ENCODE measurements around the gene TMEM178B.

Gene TMEM178B

DNA sequence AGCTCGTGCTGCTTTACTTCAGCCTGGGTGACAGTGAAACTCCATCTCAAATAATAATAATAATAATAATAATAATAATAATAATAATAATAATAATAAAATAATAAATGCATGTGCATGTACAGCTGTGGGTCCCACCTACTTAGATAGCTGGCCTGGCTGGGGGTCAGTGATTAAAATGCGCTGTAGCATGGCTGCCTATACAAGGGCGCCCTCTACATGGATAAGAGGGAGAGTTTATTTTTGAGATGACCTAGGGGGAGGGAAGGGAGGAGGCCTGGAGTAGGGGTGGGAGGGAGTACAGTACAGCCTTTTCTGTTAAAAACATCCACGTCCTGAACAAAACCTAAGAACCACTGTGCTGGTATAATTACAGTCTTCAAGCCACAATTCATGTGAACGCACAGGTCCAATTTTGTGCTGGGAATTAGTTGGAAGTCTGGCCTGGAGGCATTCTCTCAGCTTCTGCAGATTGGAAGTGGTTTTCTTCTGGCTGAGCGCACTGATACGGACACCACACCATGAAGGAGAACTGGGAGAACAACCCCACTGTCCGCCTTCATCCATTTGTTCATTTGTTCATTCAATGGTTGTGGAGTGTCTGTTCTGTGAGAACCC, 146.5 kb downstream of the TMEM178B start:
- no peak for DNase-seq (ENCODE audit: low read depth in 2 of 3, low spot score in 2 of 3)

DNA sequence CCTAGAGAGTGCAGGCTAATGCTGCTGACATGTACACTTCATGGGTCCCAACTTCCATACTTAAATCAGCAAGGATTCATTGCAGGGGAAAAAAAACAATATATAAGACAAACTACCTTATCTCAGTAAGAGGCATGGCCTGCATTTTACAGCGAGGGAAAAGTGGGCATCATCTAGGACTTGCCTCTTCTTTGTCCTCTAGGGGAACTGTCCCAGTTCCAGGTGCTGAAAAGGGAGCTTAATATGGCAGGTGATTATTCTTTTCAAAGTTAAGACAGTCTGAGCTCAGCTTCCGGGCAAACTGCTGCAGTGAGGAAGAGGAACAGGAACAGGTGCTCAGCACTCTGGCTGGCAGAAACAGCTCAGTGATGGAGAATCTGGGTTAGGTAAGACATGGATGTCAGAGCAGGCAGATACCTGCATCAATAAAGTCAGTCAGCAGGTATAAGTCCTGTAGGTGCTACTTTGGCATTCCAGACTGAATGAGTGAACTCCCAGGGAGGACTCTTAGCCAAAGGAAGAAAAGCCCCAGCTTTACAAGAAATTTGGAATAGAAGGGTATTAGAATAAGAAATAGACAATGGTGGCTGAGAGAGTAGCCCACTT, 147.2 kb downstream of the TMEM178B start:
- DNase-seq (ENCODE audit: low read depth in 2 of 3, low spot score in 2 of 3), result no peak

DNA sequence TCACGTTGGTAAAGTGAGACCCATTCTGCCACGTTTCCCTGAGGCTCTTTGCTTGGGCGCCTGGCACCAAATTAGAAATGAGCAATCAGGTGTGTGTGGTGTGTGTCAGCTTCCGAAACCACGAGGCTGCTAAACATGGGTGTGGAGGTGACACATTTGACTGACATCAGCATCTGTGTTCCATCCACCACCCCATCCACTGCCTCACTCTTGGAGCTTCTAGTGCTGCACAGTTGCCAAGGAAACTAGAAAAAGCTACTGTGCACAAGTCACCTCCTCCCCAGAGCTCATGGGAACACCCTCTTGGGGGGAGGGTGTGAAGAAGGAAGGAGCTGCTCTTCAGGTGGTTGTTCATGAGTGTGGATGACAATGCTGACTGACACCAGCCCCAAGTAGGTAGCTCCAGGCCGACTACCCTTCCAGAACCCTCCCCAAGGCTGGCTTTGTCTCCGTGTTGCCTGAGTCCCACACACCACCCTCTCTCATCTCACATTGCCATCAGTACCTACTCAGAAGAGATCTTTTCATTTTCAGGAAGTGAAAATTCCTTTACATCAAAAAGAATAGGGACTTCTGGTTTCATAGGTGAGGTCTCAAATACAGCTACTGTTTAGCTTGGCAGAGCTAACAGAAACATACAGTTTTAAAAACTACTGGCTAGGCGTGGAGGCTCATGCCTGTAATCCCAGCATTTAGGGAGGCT, 152.2 kb downstream of the TMEM178B start:
- no peak for DNase-seq (ENCODE audit: low read depth in 2 of 3, low spot score in 2 of 3)

DNA sequence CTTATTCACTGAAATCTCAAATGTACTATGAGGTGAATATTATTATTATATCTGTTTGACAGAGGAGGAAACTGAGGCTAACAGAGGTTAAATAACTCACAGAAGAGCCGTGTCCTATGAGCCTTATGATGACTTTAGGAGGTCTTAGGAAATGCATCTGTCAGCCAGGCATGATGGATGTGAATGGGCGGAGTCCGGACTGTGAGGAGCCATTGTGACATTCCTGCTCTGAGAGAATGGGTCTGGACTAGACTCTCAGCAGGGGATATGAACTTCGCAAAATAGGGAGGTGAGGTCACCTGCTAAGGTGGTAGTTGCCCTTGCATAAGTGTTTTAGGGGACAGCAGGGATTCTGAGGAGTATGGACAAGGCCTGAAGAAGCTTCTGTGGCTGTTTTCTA, 153.6 kb downstream of the TMEM178B start:
- no peak for DNase-seq (ENCODE audit: low read depth in 2 of 3, low spot score in 2 of 3)

DNA sequence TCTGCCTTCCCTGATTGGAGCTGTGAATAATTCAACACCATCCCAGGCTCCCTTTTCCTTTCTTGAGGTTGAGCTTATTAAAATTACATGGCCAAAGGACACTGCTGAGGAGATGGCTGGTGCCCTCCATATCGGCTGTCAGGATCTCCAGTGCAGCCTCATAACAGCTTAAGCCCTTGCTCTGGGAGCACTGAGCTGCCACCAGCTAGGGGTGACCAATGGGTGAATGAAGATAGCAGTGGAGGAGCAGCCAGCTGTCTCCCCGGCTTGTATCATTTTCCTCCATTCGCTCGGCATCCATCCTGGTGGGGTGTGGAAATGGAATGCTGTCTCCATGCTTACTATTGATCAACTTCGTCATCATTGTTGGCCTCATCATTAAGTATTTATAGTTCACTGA, 154.6 kb downstream of the TMEM178B start:
- no peak for DNase-seq (ENCODE audit: low read depth in 2 of 3, low spot score in 2 of 3)

DNA sequence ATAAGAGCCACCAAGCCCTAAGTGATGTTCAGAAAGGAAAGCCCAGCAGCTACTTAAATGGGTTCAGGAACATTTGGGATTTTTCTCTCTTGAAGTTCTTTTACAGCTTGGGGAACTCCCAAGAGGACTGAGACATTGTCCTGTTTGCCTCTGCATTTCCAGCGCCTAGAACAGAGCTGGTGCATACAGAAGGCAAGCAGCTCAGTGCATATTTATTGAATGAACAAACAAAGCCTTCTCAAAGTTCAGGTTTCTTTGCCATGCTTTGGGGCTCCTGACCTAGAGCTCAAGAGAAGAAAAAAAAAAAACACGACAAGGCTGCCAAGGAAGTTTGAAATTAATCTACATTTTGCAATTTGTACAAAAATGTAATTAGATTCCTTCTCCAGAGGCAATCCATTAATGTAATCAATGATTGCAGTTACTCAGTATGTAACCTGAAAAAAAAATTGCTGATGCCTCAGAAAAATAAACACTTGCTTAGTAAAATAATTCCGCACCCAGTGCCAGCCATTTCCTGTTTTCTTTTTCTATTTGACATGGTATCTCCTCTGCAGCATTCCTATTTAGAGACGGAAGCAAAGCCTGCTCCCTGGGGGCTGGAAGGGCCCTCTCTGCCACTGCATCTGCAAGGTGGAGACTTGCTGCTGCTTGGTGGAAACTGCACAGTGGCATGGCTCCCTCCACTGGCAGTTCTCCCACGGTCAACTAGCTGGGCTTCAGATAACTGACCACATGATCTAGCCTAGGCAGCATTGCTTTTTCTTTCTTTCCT, 157.3 kb downstream of the TMEM178B start:
- DNase-seq (ENCODE audit: low read depth in 2 of 3, low spot score in 2 of 3), result no peak

DNA sequence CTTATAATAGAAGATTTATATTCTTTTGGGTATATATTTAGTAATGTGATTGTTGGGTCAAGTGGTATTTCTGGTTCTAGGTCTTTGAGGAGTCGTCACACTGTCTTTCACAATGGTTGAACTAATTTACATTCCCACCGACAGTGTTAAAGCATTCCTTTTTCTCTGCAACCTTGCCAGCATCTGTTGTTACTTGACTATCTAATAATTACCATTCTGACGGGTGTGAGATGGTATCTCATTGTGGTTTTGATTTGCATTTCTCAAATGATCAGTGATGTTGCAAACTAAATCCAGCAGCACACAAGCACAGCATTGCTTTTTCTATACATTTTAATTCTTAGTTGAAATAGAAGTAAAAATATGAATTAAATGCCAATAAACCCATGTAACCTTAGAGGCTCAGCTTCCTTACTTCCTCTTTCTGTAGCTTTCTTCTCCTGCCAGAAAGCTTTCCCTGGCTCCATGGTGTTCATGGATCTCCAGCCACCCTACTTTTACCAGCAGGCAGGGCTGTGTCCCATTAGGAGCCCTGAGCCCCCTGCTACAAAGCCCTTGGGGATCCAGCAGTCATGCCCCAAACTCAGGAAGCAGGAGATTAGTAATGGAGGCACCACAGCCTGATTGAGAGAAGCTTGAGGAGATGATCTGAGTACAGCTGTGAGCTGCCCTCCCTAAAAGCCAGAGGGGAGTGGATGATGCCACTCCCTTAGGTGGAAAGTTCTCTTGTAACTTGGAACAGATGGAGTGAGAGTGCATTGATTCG, 158.6 kb downstream of the TMEM178B start:
- DNase-seq (ENCODE audit: low read depth in 2 of 3, low spot score in 2 of 3), result no peak

DNA sequence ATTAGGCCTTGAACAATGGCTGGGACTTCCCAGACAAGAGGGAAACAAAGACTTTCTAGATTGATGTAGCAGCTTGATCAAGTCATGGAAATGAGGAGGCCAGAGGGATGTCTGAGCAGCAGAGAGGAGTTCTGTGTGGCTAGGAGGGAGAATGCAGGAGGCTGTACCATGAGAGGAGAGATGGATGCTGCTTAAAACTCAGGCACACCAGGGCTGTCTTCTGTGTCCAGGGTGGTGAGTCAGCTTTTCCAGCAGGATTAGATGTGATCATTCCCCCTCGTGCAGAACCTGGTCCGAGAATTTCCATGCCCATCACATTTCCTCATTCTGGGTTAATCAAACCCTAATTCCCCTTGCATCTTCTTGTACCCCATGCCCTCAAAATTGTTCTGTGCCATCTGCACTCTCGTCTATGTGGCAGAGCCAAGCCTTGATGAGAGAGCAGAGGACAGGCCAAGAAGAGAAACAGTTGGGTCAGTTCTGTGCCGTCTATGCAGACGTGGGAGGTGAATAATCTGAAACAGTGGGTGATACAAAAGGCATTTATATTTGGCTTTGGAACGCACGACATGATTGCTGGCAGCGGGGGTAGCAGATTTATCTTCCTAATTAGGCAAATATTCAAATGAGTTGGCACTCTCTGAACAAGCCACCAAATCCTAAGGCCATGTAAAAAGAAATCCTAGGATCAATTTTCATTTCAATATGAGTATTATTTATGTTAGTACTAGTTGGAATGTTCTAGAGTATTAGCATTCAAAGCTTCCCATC, 160.7 kb downstream of the TMEM178B start:
- no peak for DNase-seq (ENCODE audit: low read depth in 2 of 3, low spot score in 2 of 3)

DNA sequence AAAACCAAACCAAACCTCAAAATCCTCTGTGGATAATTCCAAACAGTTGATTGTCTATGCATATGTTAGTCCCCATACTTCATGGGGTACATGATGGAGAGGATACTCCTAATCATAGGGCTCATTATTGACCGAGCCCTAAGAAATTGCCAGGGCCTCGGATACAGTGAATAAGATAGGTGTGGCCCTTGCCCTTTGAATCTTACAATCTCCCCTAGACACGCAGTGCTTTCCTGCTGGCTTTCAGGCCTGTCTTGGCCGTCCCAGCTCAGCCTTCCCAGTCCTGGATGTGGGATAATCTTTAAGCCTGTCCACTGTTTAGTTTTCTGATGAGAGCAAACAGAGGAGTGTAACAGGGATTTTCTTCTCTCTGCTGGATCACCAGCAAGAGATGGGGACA, 161.8 kb downstream of the TMEM178B start:
- no peak for DNase-seq (ENCODE audit: low read depth in 2 of 3, low spot score in 2 of 3)

DNA sequence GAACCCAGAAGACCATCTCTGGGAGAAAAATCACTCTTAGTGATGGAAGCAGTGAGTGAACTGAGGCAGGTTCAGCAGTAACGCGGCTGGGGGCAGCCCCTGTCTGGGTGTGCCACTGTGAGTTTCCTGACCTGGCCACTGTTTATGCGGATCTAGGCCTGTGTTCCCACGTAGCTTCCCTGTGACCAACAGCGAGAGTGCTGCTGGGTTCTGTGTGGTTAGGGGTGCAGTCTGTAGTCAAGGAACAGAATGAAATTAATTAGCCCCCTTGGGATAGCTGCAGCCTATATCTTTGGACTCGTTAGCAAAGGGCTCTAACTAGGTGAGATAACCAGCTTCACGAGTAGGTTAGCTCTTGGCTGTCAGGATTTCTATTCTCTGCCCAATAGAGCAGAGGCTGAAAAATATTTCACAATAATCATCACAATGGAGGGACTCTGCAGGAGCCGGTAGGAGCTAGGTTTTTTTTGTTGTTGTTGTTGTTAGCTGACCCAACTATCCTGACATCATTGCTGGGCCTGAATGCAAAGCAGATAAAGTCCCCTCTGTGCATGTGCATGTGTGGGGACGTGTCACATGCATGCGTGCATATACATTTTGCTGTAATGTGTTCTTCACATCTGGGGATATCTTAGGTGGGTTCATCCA, 164.9 kb downstream of the TMEM178B start:
- DNase-seq (ENCODE audit: low read depth in 2 of 3, low spot score in 2 of 3), result no peak

DNA sequence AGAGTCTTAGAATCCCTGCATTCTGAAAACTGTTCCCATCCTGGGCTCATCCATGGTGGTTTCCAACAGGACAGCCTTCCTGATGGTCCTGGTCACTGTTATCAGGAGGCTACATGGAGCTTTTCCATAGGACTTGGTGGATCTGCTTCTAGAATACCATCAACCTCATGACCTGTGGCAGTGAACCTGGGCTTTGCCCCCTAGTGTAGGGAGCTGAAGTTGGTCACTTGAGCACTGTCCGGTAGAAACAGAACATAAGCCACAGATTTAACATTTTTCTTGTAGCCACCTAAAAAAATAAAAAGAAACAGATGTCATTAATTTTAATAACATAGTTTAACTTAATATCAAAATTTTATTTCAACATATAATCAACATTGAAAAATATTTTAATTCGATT, 165.8 kb downstream of the TMEM178B start:
- DNase-seq (ENCODE audit: low read depth in 2 of 3, low spot score in 2 of 3), result no peak

DNA sequence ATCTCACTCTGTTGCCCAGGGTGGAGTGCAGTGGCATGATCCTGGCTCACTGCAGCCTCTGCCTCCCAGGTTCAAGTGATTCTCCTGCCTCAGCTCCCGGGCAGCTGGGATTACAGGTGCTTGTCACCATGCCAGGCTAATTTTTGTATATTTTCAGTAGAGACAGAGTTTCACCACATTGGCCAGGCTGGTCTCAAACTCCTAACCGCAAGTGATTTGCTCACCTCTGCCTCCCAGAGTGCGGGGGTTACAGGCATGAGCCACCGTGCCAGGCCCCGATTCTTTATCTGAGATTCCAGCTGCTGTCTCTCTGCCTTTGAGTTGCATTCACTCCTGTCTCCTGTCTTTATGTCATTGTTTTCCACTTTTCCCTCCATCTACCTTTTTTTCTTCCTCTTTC, 168.7 kb downstream of the TMEM178B start:
- DNase-seq (ENCODE audit: low read depth in 2 of 3, low spot score in 2 of 3), result no peak

DNA sequence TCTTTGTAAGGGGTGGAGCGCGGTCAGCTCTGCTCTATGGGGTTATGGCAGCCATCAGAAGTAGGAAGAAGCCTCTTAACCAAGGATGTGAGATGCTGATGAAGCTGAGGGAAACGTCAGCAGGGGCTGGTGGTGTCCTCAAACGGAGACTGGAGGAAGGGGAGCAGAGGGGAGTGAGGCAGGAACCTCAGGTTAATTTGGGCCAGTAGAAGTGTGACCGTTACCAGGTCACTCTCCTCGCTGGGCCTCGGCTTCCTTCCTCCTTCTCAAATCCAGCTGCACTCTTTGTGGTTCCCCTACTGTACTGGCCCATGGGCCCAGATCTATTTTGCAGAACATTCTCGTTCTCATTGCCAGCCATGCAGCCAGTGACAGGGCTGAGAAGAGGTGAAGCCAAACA, 169.5 kb downstream of the TMEM178B start:
- no peak for DNase-seq (ENCODE audit: low read depth in 2 of 3, low spot score in 2 of 3)

DNA sequence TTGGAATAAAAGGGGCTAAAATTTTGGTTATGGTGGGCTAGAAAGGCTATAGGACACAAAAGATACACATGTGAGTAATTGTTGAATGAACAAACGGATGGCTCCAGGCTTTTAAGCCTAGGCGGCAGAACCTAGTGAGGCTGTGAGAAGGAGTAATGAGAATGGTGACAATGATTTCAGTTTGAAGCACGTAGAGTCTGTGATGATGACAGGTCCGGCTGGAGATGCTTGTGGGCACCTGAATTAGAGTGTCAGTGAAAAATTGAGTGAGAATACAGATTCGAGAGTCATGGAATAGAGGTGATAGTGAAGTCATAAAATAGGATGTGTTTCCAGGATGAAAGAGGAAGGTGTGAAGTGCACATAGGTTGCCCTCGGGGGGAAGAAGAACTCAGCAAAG, 170.6 kb downstream of the TMEM178B start:
- DNase-seq (ENCODE audit: low read depth in 2 of 3, low spot score in 2 of 3), result no peak

DNA sequence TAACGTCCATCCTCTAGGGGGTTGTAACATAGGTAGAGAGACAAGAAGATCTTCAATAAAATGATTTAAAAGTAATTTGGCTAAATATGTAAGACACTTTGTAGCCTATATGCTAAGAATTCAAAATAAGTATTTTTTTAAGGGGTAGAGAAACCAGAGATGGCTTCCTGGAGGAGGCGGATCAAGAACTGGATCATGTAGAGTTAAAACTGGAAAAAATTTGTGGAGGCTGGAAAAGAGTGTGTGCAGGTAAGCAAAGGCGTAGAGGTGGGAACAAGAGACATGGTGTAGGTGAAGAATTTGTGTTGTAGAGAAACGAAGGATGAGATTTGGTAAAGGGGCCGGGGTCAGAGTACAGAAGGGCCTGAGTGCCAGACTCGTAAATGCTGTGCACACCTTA, 172.6 kb downstream of the TMEM178B start:
- DNase-seq (ENCODE audit: low read depth in 2 of 3, low spot score in 2 of 3), result no peak

DNA sequence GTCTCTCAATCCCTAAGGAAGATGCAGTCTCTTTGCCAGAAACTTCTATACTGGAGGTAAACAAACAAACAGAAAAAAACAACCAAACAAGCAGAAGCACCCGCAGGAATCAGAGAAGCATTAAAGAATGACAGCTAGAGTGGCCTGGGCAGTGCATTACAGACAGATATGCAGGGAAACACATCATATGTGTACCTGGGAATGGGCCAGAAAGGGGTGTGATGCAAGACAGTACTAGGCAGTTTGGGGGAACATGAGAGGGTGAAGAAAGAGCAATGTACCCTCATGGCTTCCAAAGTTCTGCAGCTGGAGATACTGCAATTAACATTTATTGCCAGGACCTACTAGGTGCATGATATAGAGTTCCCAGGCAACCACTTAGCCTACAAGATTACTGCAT, 177.3 kb downstream of the TMEM178B start:
- DNase-seq (ENCODE audit: low read depth in 2 of 3, low spot score in 2 of 3), result no peak

DNA sequence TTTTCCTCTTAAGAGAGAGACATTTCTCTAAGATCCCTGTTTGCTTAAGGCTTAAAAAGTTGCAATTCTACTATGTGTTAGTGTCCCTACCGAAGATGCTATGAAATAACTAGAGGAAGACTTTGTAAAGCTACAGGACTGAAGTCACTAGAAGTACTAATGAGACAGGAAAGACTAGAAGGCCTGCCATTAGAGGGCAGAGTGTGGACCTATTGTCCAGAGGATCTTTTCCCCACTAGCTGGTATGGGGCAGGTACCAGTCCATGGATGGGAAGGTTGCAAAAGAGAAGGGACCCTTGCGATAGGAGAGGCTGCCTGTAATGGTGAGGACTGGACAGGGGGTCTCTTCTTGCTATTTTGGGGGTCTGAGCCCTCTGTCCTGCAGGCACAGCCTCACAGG, 178.1 kb downstream of the TMEM178B start:
- no peak for DNase-seq (ENCODE audit: low read depth in 2 of 3, low spot score in 2 of 3)

DNA sequence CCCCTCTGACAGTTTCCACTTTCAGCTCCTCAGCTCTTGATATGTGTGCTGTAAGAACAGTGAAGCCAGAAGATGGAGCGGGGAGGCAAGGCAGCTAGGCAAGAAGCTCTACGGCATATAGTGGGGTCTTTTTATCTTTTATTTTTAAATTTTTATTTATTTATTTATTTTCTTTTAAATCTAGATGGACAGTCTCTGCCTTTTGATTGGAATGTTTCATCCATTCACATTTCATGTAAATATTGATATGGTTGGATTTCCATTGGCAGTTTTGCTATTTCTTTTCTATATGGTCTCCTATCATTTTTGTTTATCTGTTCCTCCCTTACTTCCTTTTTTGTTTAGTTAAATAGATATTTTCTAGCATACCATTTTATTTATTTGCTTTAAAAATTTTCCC, 183.7 kb downstream of the TMEM178B start:
- no peak for DNase-seq (ENCODE audit: low read depth in 2 of 3, low spot score in 2 of 3)

DNA sequence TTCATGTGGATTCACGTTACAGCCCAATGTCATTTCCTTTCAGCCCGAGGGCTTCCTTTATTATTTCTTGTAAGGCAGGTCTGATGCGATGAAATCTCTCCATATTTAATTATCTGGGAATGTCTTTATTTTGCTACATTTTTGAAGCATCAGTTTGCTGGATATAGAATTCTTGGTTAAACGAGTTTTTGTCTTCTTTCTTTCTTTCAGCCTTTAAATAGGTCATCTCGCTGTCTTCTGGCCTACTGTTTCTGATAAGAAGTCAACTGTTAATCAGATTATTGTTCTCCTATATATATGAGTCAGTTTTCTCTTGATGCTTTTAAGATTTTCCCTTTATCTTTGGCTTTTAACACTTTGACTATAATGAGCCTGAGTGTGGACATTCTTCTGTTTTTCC, 184.7 kb downstream of the TMEM178B start:
- DNase-seq (ENCODE audit: low read depth in 2 of 3, low spot score in 2 of 3), result no peak

Data from activated CD8-positive, alpha-beta memory T cell treated with anti-CD3 and anti-CD28 coated beads for 48 hours (primary cell).